HepG2 (cell line): ENCODE measurements around the gene PDGFRB.

Experiments used
- SALL2 ChIP-seq: sonication (generic); formaldehyde crosslinking; IDR thresholded peaks from 2 replicates; pipeline ENCODE4 v1.8.1; 2023; ENCODE audit warnings: mild to moderate bottlenecking, missing genetic modification reagents, inconsistent platforms
- ZNF382 ChIP-seq: sonication (generic); formaldehyde crosslinking; IDR thresholded peaks from 2 replicates; pipeline ENCODE4 v1.5.0; 2020; ENCODE audit warnings: missing genetic modification reagents, mild to moderate bottlenecking, borderline replicate concordance
- ZNF512B ChIP-seq: sonication (generic); formaldehyde crosslinking; IDR thresholded peaks from 2 replicates; pipeline ENCODE4 v1.5.1; 2020; ENCODE audit warnings: missing genetic modification reagents, mild to moderate bottlenecking, borderline replicate concordance
- TF ChIP-seq, protein P1 (sequence below): sonication (generic); formaldehyde crosslinking; IDR thresholded peaks from 2 replicates; pipeline ENCODE4 v1.8.0; 2023; ENCODE audit warnings: mild to moderate bottlenecking, missing genetic modification reagents
- TF ChIP-seq, protein P2 (sequence below): sonication (generic); formaldehyde crosslinking; IDR thresholded peaks from 2 replicates; pipeline ENCODE4 v1.5.0; 2020; ENCODE audit warnings: mild to moderate bottlenecking, missing genetic modification reagents, moderate library complexity

- TF ChIP-seq, protein P1, sequence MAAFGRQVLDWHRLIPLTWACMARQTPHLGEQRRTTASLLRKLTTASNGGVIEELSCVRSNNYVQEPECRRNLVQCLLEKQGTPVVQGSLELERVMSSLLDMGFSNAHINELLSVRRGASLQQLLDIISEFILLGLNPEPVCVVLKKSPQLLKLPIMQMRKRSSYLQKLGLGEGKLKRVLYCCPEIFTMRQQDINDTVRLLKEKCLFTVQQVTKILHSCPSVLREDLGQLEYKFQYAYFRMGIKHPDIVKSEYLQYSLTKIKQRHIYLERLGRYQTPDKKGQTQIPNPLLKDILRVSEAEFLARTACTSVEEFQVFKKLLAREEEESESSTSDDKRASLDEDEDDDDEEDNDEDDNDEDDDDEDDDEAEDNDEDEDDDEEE (CRISPR knock-in tag): no peak
- TF ChIP-seq, protein P2, sequence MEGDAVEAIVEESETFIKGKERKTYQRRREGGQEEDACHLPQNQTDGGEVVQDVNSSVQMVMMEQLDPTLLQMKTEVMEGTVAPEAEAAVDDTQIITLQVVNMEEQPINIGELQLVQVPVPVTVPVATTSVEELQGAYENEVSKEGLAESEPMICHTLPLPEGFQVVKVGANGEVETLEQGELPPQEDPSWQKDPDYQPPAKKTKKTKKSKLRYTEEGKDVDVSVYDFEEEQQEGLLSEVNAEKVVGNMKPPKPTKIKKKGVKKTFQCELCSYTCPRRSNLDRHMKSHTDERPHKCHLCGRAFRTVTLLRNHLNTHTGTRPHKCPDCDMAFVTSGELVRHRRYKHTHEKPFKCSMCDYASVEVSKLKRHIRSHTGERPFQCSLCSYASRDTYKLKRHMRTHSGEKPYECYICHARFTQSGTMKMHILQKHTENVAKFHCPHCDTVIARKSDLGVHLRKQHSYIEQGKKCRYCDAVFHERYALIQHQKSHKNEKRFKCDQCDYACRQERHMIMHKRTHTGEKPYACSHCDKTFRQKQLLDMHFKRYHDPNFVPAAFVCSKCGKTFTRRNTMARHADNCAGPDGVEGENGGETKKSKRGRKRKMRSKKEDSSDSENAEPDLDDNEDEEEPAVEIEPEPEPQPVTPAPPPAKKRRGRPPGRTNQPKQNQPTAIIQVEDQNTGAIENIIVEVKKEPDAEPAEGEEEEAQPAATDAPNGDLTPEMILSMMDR: no peak
- TF ChIP-seq ZNF512B (CRISPR knock-in tag): no peak
- no peak for TF ChIP-seq SALL2 (CRISPR knock-in tag)
- TF ChIP-seq ZNF382 (CRISPR knock-in tag): no peak
Measured at GRCh38 chr5:150186137-150186536, 30.5 kb upstream of the PDGFRB start.
